ENCODE measurements around the gene YIF1B.
"Not testable (repeated sequence)": the region's sequence is repeated elsewhere in the genome, so short reads cannot be mapped to it uniquely, and the experiment has no call there.

The YIF1B gene

GRCh38 chr19:38263689-38264485 is 51.9 kb downstream of the YIF1B start:
- Histone ChIP-seq H3F3A (ENCODE audit: insufficient read depth) (peaks cover 14% of the 10 kb centered on the region), H3K36me3 (ENCODE audit: low read length) (no peaks in the 10 kb centered on the region), H3K9me2 (replicated peaks; ENCODE audit: insufficient read depth, low read length) (no peaks in the 10 kb centered on the region), H3K9ac (ENCODE audit: low read length) (peak overlapping the region; percentile 60), H3K27me3 (ENCODE audit: low read length) (no peaks in the 10 kb centered on the region), H3K9me3 (ENCODE audit: insufficient read depth, low read length) (no peaks in the 10 kb centered on the region), H3K4me2 (ENCODE audit: low read depth, low read length, poor library complexity, severe bottlenecking) (peak overlapping the region; percentile 87), H3K4me3 (ENCODE audit: insufficient read depth, low read length, poor library complexity, severe bottlenecking) (peak overlapping the region; percentile 65), H3K27ac (ENCODE audit: low read depth, low read length) (no peak overlapping the region), H2AFZ (ENCODE audit: low read depth, low read length, severe bottlenecking) (peak overlapping the region; percentile 98), H3K79me2 (ENCODE audit: insufficient read depth, low read length) (no peaks in the 10 kb centered on the region), H4K20me1 (ENCODE audit: low read depth, low read length) (no peaks in the 10 kb centered on the region)
- TF ChIP-seq EZH2phosphoT487 (conservative IDR thresholded peaks at IDR 0.05; ENCODE audit: low read length) = no peak
- TF ChIP-seq CTCF (IDR thresholded peaks at IDR 0.05; ENCODE audit: insufficient read depth, low read length, poor library complexity, severe bottlenecking) = no peak

- Histone ChIP-seq H2AFZ (ENCODE audit: low read depth, low read length, severe bottlenecking) (no peak overlapping the region), H3F3A (ENCODE audit: insufficient read depth) (peaks cover 14% of the 10 kb centered on the region), H3K36me3 (ENCODE audit: low read length) (no peaks in the 10 kb centered on the region), H3K9me3 (ENCODE audit: insufficient read depth, low read length) (no peaks in the 10 kb centered on the region), H3K27me3 (ENCODE audit: low read length) (no peaks in the 10 kb centered on the region), H3K27ac (ENCODE audit: low read depth, low read length) (no peak overlapping the region), H4K20me1 (ENCODE audit: low read depth, low read length) (no peaks in the 10 kb centered on the region), H3K9me2 (replicated peaks; ENCODE audit: insufficient read depth, low read length) (no peaks in the 10 kb centered on the region), H3K4me2 (ENCODE audit: low read depth, low read length, poor library complexity, severe bottlenecking) (no peak overlapping the region), H3K9ac (ENCODE audit: low read length) (no peak overlapping the region), H3K4me3 (ENCODE audit: insufficient read depth, low read length, poor library complexity, severe bottlenecking) (no peak overlapping the region), H3K79me2 (ENCODE audit: insufficient read depth, low read length) (no peaks in the 10 kb centered on the region)
- TF ChIP-seq CTCF (IDR thresholded peaks at IDR 0.05; ENCODE audit: insufficient read depth, low read length, poor library complexity, severe bottlenecking) = no peak
These were observed 53.0 kb downstream of the YIF1B start for GRCh38 chr19:38262585-38263268.

- not testable (repeated sequence) for H3K4me2 ChIP-seq (ENCODE audit: low read depth, low read length, poor library complexity, severe bottlenecking); H3K9ac ChIP-seq (ENCODE audit: low read length); H3K79me2 ChIP-seq (ENCODE audit: insufficient read depth, low read length); H3K9me2 ChIP-seq (replicated peaks; ENCODE audit: insufficient read depth, low read length); H4K20me1 ChIP-seq (ENCODE audit: low read depth, low read length); H2AFZ ChIP-seq (ENCODE audit: low read depth, low read length, severe bottlenecking); H3K36me3 ChIP-seq (ENCODE audit: low read length); H3K4me3 ChIP-seq (ENCODE audit: insufficient read depth, low read length, poor library complexity, severe bottlenecking); H3K27me3 ChIP-seq (ENCODE audit: low read length); H3K9me3 ChIP-seq (ENCODE audit: insufficient read depth, low read length); H3K27ac ChIP-seq (ENCODE audit: low read depth, low read length)
- peaks cover 14% of the 10 kb centered on the region for H3F3A ChIP-seq (ENCODE audit: insufficient read depth)
These were observed 53.8 kb downstream of the YIF1B start for GRCh38 chr19:38261942-38262341.

All from SU-DHL-6 (cell line).